GM18498 (cell line): ENCODE results near the gene CCDC88A.
"Not testable (repeated sequence)": the region's sequence is repeated elsewhere in the genome, so short reads cannot be mapped to it uniquely, and the experiment has no call there.

Source experiments
- ATAC-seq: cut with Tn5 transposase; IDR thresholded peaks from one replicate; pipeline ENCODE4 v1.9.1; 2021; ENCODE audit warnings: mild to moderate bottlenecking, moderate library complexity; ENCODE audit not compliant: unreplicated experiment

The CCDC88A gene

DNA sequence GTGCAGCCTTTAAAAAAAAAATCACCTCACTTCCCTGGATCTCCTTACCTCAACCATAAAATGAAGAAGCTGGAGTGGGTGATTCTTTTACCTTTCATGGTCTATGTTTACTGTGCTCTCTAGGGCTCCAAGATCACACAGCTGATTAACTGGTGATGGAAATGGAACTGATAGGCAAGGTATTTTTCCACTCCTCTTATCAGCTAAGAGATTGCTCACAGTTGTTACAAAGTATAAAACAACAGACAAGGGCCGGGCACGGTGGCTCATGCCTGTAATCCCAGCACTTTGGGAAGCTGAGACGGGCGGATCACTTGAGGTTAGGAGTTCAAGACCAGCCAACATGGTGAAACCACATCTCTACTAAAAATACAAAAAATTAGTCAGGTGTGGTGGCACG, 172.6 kb downstream of the CCDC88A start:
- ATAC-seq: no peak

DNA sequence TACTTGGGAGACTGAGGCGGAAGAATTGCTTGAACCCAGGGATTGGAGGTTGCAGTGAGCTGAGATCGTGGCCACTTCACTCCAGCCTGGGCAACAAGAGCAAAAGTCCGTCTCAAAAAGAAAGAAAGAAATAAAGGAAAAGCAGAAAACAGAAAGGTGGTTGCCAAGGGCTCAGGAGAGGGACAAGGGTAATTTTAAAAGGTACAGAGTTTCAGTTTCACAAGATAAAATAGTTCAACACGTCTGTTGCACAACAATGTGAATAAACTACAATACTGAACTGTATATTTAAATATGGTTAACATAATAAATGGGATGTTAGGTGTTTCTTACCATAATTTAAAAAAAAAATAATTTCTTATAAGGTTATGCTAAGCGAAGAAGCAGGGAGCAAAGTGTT, 174.2 kb downstream of the CCDC88A start:
- no peak for ATAC-seq

DNA sequence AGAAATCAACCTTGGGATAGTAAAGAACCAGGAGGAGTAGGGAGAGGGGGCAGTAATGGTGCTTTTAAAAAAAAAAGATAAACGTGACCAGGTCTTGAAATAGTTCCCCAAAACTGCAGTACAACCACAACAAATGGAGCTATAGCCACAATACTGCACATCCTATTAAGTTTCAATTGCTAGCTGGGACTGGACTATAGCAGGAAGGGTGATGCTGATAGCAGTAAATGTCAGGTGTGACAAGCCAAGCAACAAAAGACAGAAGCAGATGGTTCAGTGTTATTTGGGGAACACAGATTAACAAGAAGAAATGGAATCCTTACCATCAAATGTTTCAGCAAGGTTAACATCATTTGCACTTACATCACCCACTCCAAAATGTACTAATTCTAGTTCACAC, 177.0 kb downstream of the CCDC88A start:
- ATAC-seq: no peak

DNA sequence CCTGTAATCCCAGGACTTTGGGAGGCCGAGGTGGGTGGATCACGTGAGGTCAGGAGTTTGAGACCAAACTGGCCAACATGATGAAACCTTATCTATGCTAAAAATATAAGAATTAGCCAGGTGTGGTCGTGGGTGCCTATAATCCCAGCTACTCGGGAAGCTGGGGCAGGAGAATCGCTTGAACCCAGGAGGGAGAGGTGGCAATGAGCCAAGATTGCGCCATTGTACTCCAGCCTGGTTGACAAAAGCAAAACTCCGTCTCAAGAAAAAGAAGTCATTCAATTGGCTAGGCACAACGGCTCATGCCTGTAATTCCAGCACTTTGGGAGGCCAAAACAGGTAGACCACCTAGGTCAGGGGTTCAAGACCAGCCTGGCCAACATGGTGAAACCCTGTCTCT, 178.1 kb downstream of the CCDC88A start:
- not testable (repeated sequence) for ATAC-seq

DNA sequence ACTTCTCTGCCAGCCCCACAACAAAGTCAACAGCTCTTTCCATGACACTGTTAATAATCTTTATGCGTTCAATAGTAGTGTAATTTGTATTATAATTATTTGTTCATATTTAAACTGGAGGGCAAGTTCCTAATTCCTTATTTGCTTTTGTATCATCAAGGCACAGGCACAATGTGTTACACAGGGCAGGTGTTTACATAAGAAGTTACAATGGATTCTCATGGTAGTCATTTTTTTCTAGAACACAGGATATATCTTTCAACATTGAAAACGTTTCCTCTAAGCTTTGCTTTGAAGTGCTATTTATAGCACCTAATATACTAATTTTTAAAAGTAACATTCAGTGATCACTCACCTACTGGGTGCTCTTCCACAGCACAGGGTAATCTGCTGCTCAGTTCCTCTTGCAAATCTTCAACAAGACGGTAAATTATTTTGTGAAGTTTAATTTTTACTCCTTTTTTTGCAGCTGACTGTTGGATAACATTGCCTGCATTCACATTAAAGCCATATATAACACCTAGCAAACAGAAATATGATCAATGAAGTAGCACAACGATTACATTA, 179.9 kb downstream of the CCDC88A start:
- no peak for ATAC-seq
